ENCODE data around the gene MRFAP1L1.
A peak's percentile ranks its signal among the peaks of the same experiment; 100 is the strongest.

The MRFAP1L1 gene

GRCh38 chr4:6718932-6719610 lies 9.4 kb upstream of the MRFAP1L1 start:
- peaks cover 27% of the 10 kb centered on the region for H3K4me1 ChIP-seq (ENCODE audit: control insufficient read depth, low read length)
- H3K27ac ChIP-seq (ENCODE audit: low read depth, low read length), result no peak overlapping the region

GRCh38 chr4:6716958-6717655 lies 7.4 kb upstream of the MRFAP1L1 start:
- H3K9me3 ChIP-seq (ENCODE audit: control insufficient read depth, insufficient read depth, low read length), result no peaks in the 10 kb centered on the region
- no peaks in the 10 kb centered on the region for H3K27me3 ChIP-seq (ENCODE audit: control insufficient read depth, low read length)
- peaks cover 8% of the 10 kb centered on the region; the same call in 1 of the 2 replicates for H4K20me1 ChIP-seq (ENCODE audit: control insufficient read depth, insufficient read depth, low read depth, low read length)
- TF ChIP-seq EZH2phosphoT487 (IDR thresholded peaks at IDR 0.05; ENCODE audit: borderline replicate concordance, low read length) (no peak), CTCF (IDR thresholded peaks at IDR 0.05; ENCODE audit: low read depth, low read length, poor library complexity, severe bottlenecking) (no peak)
- H3K4me3 ChIP-seq (ENCODE audit: low read length), result peak overlapping the region; percentile 86
- H3K27ac ChIP-seq (ENCODE audit: low read depth, low read length), result peak overlapping the region; percentile 56
- H3F3A ChIP-seq (ENCODE audit: control insufficient read depth, insufficient read depth), result peaks cover 3% of the 10 kb centered on the region; the same call in 1 of the 2 replicates
- peak overlapping the region; percentile 78 for H3K4me2 ChIP-seq (ENCODE audit: low read length)
- H3K36me3 ChIP-seq (ENCODE audit: control insufficient read depth, low read length), result peaks cover 17% of the 10 kb centered on the region
- H3K79me2 ChIP-seq (ENCODE audit: control insufficient read depth, low read length), result peaks cover 31% of the 10 kb centered on the region
- no peaks in the 10 kb centered on the region for H3K9me2 ChIP-seq (replicated peaks; ENCODE audit: control insufficient read depth, low read length)
- H3K4me1 ChIP-seq (ENCODE audit: control insufficient read depth, low read length), result peaks cover 27% of the 10 kb centered on the region

More at GRCh38 chr4:6718932-6719610, 9.4 kb upstream of the MRFAP1L1 start:
- H3K27me3 ChIP-seq (ENCODE audit: control insufficient read depth, low read length), result no peaks in the 10 kb centered on the region
- peaks cover 31% of the 10 kb centered on the region for H3K79me2 ChIP-seq (ENCODE audit: control insufficient read depth, low read length)
- no peak overlapping the region for H3K4me3 ChIP-seq (ENCODE audit: low read length)
- H3K4me2 ChIP-seq (ENCODE audit: low read length), result no peak overlapping the region
- peaks cover 3% of the 10 kb centered on the region; the same call in 1 of the 2 replicates for H3F3A ChIP-seq (ENCODE audit: control insufficient read depth, insufficient read depth)
- no peak for TF ChIP-seq EZH2phosphoT487 (IDR thresholded peaks at IDR 0.05; ENCODE audit: borderline replicate concordance, low read length)
- TF ChIP-seq CTCF (IDR thresholded peaks at IDR 0.05; ENCODE audit: low read depth, low read length, poor library complexity, severe bottlenecking), result no peak
- H3K36me3 ChIP-seq (ENCODE audit: control insufficient read depth, low read length), result peaks cover 17% of the 10 kb centered on the region
- no peaks in the 10 kb centered on the region for H3K9me3 ChIP-seq (ENCODE audit: control insufficient read depth, insufficient read depth, low read length)
- H4K20me1 ChIP-seq (ENCODE audit: control insufficient read depth, insufficient read depth, low read depth, low read length), result peaks cover 8% of the 10 kb centered on the region; the same call in 1 of the 2 replicates
- H3K9me2 ChIP-seq (replicated peaks; ENCODE audit: control insufficient read depth, low read length), result no peaks in the 10 kb centered on the region

- Histone ChIP-seq H3K9me2 (replicated peaks; ENCODE audit: control insufficient read depth, low read length) (no peaks in the 10 kb centered on the region), H3K27ac (ENCODE audit: low read depth, low read length) (peak within 1 kb of the TSS; percentile 56), H3F3A (ENCODE audit: control insufficient read depth, insufficient read depth) (peaks cover 3% of the 10 kb centered on the region; the same call in 1 of the 2 replicates), H4K20me1 (ENCODE audit: control insufficient read depth, insufficient read depth, low read depth, low read length) (peaks cover 8% of the 10 kb centered on the region; the same call in 1 of the 2 replicates), H3K4me1 (ENCODE audit: control insufficient read depth, low read length) (peaks cover 27% of the 10 kb centered on the region), H3K36me3 (ENCODE audit: control insufficient read depth, low read length) (peaks cover 17% of the 10 kb centered on the region), H3K4me2 (ENCODE audit: low read length) (peak within 1 kb of the TSS; percentile 78), H3K9me3 (ENCODE audit: control insufficient read depth, insufficient read depth, low read length) (no peaks in the 10 kb centered on the region), H3K27me3 (ENCODE audit: control insufficient read depth, low read length) (no peaks in the 10 kb centered on the region), H3K79me2 (ENCODE audit: control insufficient read depth, low read length) (peaks cover 31% of the 10 kb centered on the region), H3K4me3 (ENCODE audit: low read length) (peak within 1 kb of the TSS; percentile 86)
- no peak for TF ChIP-seq EZH2phosphoT487 (IDR thresholded peaks at IDR 0.05; ENCODE audit: borderline replicate concordance, low read length)
- TF ChIP-seq CTCF (IDR thresholded peaks at IDR 0.05; ENCODE audit: low read depth, low read length, poor library complexity, severe bottlenecking), result no peak
Observed at GRCh38 chr4:6716018-6716911, 6.6 kb upstream of the MRFAP1L1 start, which contains the start of gene BLOC1S4. Gene BLOC1S4 (plus strand): TSS chr4:6716174. CDS start chr4:6716210, 36 bp downstream.

Measured in DOHH2 (cell line).